HepG2 (cell line): Measurements from ENCODE around the gene DHH. TPM values are rescaled to one million over a fixed set of nuclear protein-coding genes. Genes with fewer than 3 reads are reported as not detected.

ENCODE experiments used
- ATRX ChIP-seq: sonication (generic); formaldehyde crosslinking; IDR thresholded peaks from 2 replicates; pipeline ENCODE4 v1.4.0; 2020; ENCODE audit warnings: missing genetic modification reagents, borderline replicate concordance
- CHD4 ChIP-seq: fragments of 200-600 bp; sonication (generic); IDR thresholded peaks from 2 replicates; pipeline ENCODE4 v1.7.0; 2017; ENCODE audit warnings: mild to moderate bottlenecking, low read length, borderline replicate concordance
- EP300 ChIP-seq, 3 experiments: sonication (generic) in 1 of 3; formaldehyde crosslinking in 1 of 3; IDR thresholded peaks; 2 replicates each; pipeline versions ENCODE4 v1.5.1 to v1.6.1; 2011 to 2020; ENCODE audit warnings: low read depth in 2 of 3, low read length in 2 of 3, borderline replicate concordance in 1 of 3, improper control_type of control experiment in 1 of 3, mild to moderate bottlenecking in 1 of 3, missing genetic modification reagents in 1 of 3, moderate library complexity in 1 of 3
- ESRRA ChIP-seq: sonication (generic); formaldehyde crosslinking; IDR thresholded peaks from 2 replicates; pipeline ENCODE4 v1.5.1; 2020; ENCODE audit warnings: mild to moderate bottlenecking, low read depth, missing genetic modification reagents
- ETS1 ChIP-seq: sonication (generic); formaldehyde crosslinking; IDR thresholded peaks from 2 replicates; pipeline ENCODE4 v1.4.0; 2020; ENCODE audit warnings: missing genetic modification reagents
- ETV5 ChIP-seq: IDR thresholded peaks from 2 replicates; pipeline ENCODE4 v1.6.1; 2018; ENCODE audit warnings: missing biosample characterization, missing genetic modification reagents, inconsistent platforms, borderline replicate concordance
- FOXC1 ChIP-seq: sonication (generic); formaldehyde crosslinking; IDR thresholded peaks from 2 replicates; pipeline ENCODE4 v1.8.0; 2022; ENCODE audit warnings: mild to moderate bottlenecking, missing genetic modification reagents, borderline replicate concordance
- MEIS2 ChIP-seq: sonication (generic); formaldehyde crosslinking; IDR thresholded peaks from 2 replicates; pipeline ENCODE4 v1.9.0; 2021; ENCODE audit warnings: mild to moderate bottlenecking, missing genetic modification reagents
- RELA ChIP-seq: sonication (generic); formaldehyde crosslinking; IDR thresholded peaks from 2 replicates; pipeline ENCODE4 v1.4.0; 2020; ENCODE audit warnings: missing genetic modification reagents
- SKI ChIP-seq: fragments of 450-650 bp; IDR thresholded peaks from one replicate; pipeline ENCODE4 v1.6.1; 2018; ENCODE audit warnings: mild to moderate bottlenecking; ENCODE audit not compliant: partially characterized antibody
- TERF1 ChIP-seq: sonication (generic); formaldehyde crosslinking; IDR thresholded peaks from 2 replicates; pipeline ENCODE4 v1.8.0; 2022; ENCODE audit warnings: mild to moderate bottlenecking, missing genetic modification reagents, moderate library complexity
- ZFP37 ChIP-seq: sonication (generic); formaldehyde crosslinking; IDR thresholded peaks from 2 replicates; pipeline ENCODE4 v1.4.0; 2020; ENCODE audit warnings: missing genetic modification reagents, borderline replicate concordance
- ZFP82 ChIP-seq: sonication (generic); formaldehyde crosslinking; IDR thresholded peaks from 2 replicates; pipeline ENCODE4 v1.5.1; 2020; ENCODE audit warnings: mild to moderate bottlenecking, missing genetic modification reagents, borderline replicate concordance
- ZNF232 ChIP-seq: sonication (generic); formaldehyde crosslinking; IDR thresholded peaks from 2 replicates; pipeline ENCODE4 v1.4.0; 2020; ENCODE audit warnings: missing genetic modification reagents, borderline replicate concordance
- ZNF317 ChIP-seq: sonication (generic); formaldehyde crosslinking; IDR thresholded peaks from 2 replicates; pipeline ENCODE4 v1.5.0; 2020; ENCODE audit warnings: mild to moderate bottlenecking, missing genetic modification reagents
- ZNF558 ChIP-seq: sonication (generic); formaldehyde crosslinking; IDR thresholded peaks from 2 replicates; pipeline ENCODE4 v1.9.0; 2022; ENCODE audit warnings: mild to moderate bottlenecking, missing genetic modification reagents, borderline replicate concordance
- ZNF563 ChIP-seq: sonication (generic); formaldehyde crosslinking; IDR thresholded peaks from 2 replicates; pipeline ENCODE4 v1.8.0; 2022; ENCODE audit warnings: mild to moderate bottlenecking, moderate library complexity, missing genetic modification reagents
- ZNF569 ChIP-seq: sonication (generic); formaldehyde crosslinking; IDR thresholded peaks from 2 replicates; pipeline ENCODE4 v1.5.0; 2020; ENCODE audit warnings: mild to moderate bottlenecking, missing genetic modification reagents, moderate library complexity, borderline replicate concordance
- ZNF577 ChIP-seq: sonication (generic); formaldehyde crosslinking; IDR thresholded peaks from 2 replicates; pipeline ENCODE4 v1.4.0; 2020; ENCODE audit warnings: mild to moderate bottlenecking, low read depth, missing genetic modification reagents, borderline replicate concordance
- ZNF644 ChIP-seq: IDR thresholded peaks from 2 replicates; pipeline ENCODE4 v1.6.1; 2016; ENCODE audit warnings: low read depth
- polyA plus RNA-seq, 8 experiments: library from polyadenylated mRNA; depleted of rRNA in 3 of 8; stranded (reverse) in 7 of 8; unstranded in 1 of 8; fragments of >200 nt; fragmentation: Illumina TruSeq in 4 of 8; extraction: Trizol in 4 of 8; gene quantifications; 2 replicates each; pipeline versions ENCODE4 v1.2.1 to v1.2.3, GENCODE V29; 2011 to 2016; ENCODE audit warnings: low read depth in 4 of 8, missing spikeins in 1 of 8, mixed read lengths in 1 of 8; ENCODE audit not compliant: insufficient read depth in 1 of 8
- total RNA-seq, 5 experiments: library from RNA; depleted of rRNA; stranded (reverse); fragments of >200 nt; fragmentation: Illumina TruSeq; extraction: Trizol; gene quantifications; 2 replicates each; pipeline ENCODE4 v1.2.3, GENCODE V29; 2016; ENCODE audit warnings: low read depth in 1 of 5
- TF ChIP-seq, protein P1 (sequence below): IDR thresholded peaks from 2 replicates; pipeline ENCODE4 v1.6.1; 2016; ENCODE audit warnings: low read depth, borderline replicate concordance

The DHH gene
- total and polyA plus RNA-seq, 2 of the 13 experiments (the other 11 are each of a cell fraction or from before 2014, with no cell fraction given), result not detected

- TF ChIP-seq FOXC1 (CRISPR knock-in tag), result peak; percentile 9; the same call in 1 of the 2 replicates
- TF ChIP-seq ZFP37 (CRISPR knock-in tag), result peak; percentile 68; the same call in 1 of the 2 replicates
- peak; percentile 67 for TF ChIP-seq ZNF563 (CRISPR knock-in tag)
- no peak for TF ChIP-seq ETS1
- TF ChIP-seq ZNF232, result peak; percentile 65
- TF ChIP-seq ZNF317, result no peak; the same call in 1 of the 2 replicates
- no peak for TF ChIP-seq ESRRA (CRISPR knock-in tag)
- no peak; the same call in 1 of the 2 replicates for TF ChIP-seq ZNF558
- peak; percentile 30 for TF ChIP-seq SKI
- no peak for TF ChIP-seq CHD4
- no peak for TF ChIP-seq ZNF644
- TF ChIP-seq, protein P1, sequence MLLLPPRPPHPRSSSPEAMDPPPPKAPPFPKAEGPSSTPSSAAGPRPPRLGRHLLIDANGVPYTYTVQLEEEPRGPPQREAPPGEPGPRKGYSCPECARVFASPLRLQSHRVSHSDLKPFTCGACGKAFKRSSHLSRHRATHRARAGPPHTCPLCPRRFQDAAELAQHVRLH, result peak; percentile 17; the same call in 1 of the 2 replicates
- no peak for TF ChIP-seq EP300 (IDR thresholded peaks at IDR 0.05; ENCODE audit: low read depth in 2 of 2, low read length in 2 of 2)
- no peak for TF ChIP-seq EP300 (CRISPR knock-in tag; IDR thresholded peaks at IDR 0.05; ENCODE audit: borderline replicate concordance)
- TF ChIP-seq ZNF569, result no peak
- TF ChIP-seq ZFP82, result no peak
- TF ChIP-seq RELA (CRISPR knock-in tag), result no peak
- TF ChIP-seq ETV5, result peak; percentile 37; the same call in 1 of the 2 replicates
- no peak for TF ChIP-seq ZNF577 (CRISPR knock-in tag)
- peak; percentile 80; the same call in 1 of the 2 replicates for TF ChIP-seq MEIS2 (CRISPR knock-in tag)
- TF ChIP-seq TERF1 (CRISPR knock-in tag), result no peak
- no peak for TF ChIP-seq ATRX (CRISPR knock-in tag)
These were observed 36.7 kb upstream of the DHH start, which contains the start of gene TUBA1B (continued) for GRCh38 chr12:49131051-49131893.
